ENCODE measurements around the gene RFFL. TPM values are rescaled to one million over a fixed set of nuclear protein-coding genes. Genes with fewer than 3 reads are reported as not detected.

The RFFL gene
- total and polyA plus RNA-seq, 2 of the 4 experiments (the other 2 are of a cell fraction) = 11.6 to 19.2 TPM

DNA sequence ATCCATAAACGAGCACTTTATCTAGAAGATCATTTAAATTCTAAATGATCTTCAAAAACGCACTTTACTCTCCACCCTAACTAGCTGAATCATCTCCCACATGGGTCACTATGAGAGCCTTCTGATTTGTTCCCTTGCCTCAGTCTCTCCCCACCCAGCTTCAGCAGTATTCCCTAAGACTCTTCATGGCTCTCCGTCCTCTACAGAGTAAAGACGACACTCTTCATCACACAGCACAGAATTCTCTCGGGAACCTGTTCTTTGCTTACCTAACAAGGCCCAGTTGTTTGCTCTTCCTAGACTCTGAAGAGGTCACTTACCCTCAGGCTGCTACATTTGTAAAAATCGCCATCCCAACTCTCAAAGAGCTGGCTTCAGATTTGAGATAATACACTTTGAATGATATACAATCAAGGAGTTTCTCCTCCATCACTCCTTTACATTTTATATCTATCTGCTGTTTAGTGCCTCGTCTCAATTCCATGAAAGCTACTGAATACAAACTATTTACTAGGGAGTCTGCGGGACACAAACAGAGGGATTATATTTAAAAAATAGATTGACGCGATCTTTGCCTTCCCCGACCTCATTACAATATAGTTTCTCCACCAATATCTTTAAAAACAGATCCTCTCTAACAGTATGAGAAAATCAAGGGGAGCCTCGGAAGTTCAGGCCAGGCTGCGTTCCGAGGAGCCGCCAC is 83.7 kb downstream of the RFFL start:
- H3K79me1 ChIP-seq (ENCODE audit: low read depth in 1 of 2, low read length in 2 of 2) = peaks cover 16 to 27% of the 10 kb centered on the region in 2 experiments
- H4K5ac ChIP-seq (ENCODE audit: low read depth, low read length) = peak overlapping the region; percentile 86
- ChIA-PET CTCF (no interaction called here), POLR2A (ENCODE audit: unreplicated experiment) (interaction anchor here (1.2 kb wide), 1 partner anchor 11 kb away, joined by 4 read pairs; no protein-coding TSS in a partner anchor)
- peak overlapping the region; percentile 47; the same call in 1 of the 2 replicates for H2BK120ac ChIP-seq (ENCODE audit: low read depth, low read length)
- no peak overlapping the region for H2BK15ac ChIP-seq (ENCODE audit: low read depth, low read length)
- H2BK5ac ChIP-seq (ENCODE audit: low read depth, low read length, poor library complexity, severe bottlenecking) = peak overlapping the region; percentile 99
- peak overlapping the region; percentile 85 for H3K4me2 ChIP-seq (ENCODE audit: low read depth, low read length)
- H4K91ac ChIP-seq (ENCODE audit: insufficient read depth, low read depth, low read length) = peak overlapping the region; percentile 70
- peak overlapping the region; percentile 66 for H3K14ac ChIP-seq (replicated peaks; ENCODE audit: low read depth, low read length)
- no peaks in the 10 kb centered on the region for H4K20me1 ChIP-seq (ENCODE audit: insufficient read depth, low read length)
- in situ Hi-C loops (cut with MboI; ENCODE audit: low sequenced_read_pairs) = loop anchor here (25.0 kb wide), 1 partner anchor 608 kb away; the partner anchor contains the start of genes AP2B1 and PEX12
- peak overlapping the region; percentile 71 for H3K27ac ChIP-seq (ENCODE audit: insufficient read depth, low read length)
- no peaks in the 10 kb centered on the region for H3K27me3 ChIP-seq (ENCODE audit: control insufficient read depth, insufficient read depth, low read length)
- H3K4ac ChIP-seq (ENCODE audit: low read depth, low read length) = peak overlapping the region; percentile 49
- TSS peak; percentile 89 for BruUV-seq (replicated peaks)
- H3K9ac ChIP-seq (ENCODE audit: low read depth, low read length) = peak overlapping the region; percentile 84
- peak overlapping the region; percentile 99 for H2AK9ac ChIP-seq (replicated peaks; ENCODE audit: low read depth, low read length, poor library complexity)
- H3K56ac ChIP-seq (ENCODE audit: extremely low read depth, insufficient read depth, low read length) = peak overlapping the region; percentile 79
- 0 out of 2 replicates have a peak, but pooled peaks cover 3% of the 10 kb centered on the region for H3K9me1 ChIP-seq (ENCODE audit: insufficient read depth, low read length)
- DNase-seq (peak; percentile 22), ATAC-seq (ENCODE audit: low read depth) (no peak)
- H3K23ac ChIP-seq (ENCODE audit: low read depth, low read length) = peak overlapping the region; percentile 55; the same call in 1 of the 2 replicates
- H2AK5ac ChIP-seq (ENCODE audit: low read depth, low read length) = peak overlapping the region; percentile 9; the same call in 1 of the 2 replicates
- peak overlapping the region; percentile 99 for H2AFZ ChIP-seq (replicated peaks; ENCODE audit: low read length, poor library complexity)
- H3K18ac ChIP-seq (ENCODE audit: low read depth, low read length) = no peak overlapping the region
- peaks cover 4% of the 10 kb centered on the region; the same call in 1 of the 2 replicates for H3K36me3 ChIP-seq (ENCODE audit: control insufficient read depth, insufficient read depth, low read length)
- H3K4me1 ChIP-seq (ENCODE audit: control insufficient read depth, insufficient read depth, low read length) = peaks cover 7% of the 10 kb centered on the region
- no peaks in the 10 kb centered on the region for H3K9me3 ChIP-seq (ENCODE audit: control insufficient read depth, insufficient read depth, low read length)
- intact Hi-C loops (cut with micrococcal nuclease) = loop anchor here (1.0 to 5.0 kb wide), 2 partner anchors 18 to 138 kb away; partner anchors contain the start of genes CCT6B, RAD51D and ZNF830
- H4K8ac ChIP-seq (ENCODE audit: low read depth in 2 of 2, low read length in 2 of 2) = peak overlapping the region; percentile 68 to 94
- TF ChIP-seq, protein P1, sequence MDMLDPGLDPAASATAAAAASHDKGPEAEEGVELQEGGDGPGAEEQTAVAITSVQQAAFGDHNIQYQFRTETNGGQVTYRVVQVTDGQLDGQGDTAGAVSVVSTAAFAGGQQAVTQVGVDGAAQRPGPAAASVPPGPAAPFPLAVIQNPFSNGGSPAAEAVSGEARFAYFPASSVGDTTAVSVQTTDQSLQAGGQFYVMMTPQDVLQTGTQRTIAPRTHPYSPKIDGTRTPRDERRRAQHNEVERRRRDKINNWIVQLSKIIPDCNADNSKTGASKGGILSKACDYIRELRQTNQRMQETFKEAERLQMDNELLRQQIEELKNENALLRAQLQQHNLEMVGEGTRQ (IDR thresholded peaks at IDR 0.05; ENCODE audit: low read depth, low read length) = no peak
- TF ChIP-seq SMC3 (IDR thresholded peaks at IDR 0.05; ENCODE audit: low read depth, low read length) (no peak), MAZ (IDR thresholded peaks at IDR 0.05; ENCODE audit: borderline replicate concordance, low read depth, low read length) (no peak), POLR2A (IDR thresholded peaks at IDR 0.05; ENCODE audit: low read depth, low read length) (no peak), CHD1 (IDR thresholded peaks at IDR 0.05; ENCODE audit: low read depth, low read length) (no peak)
- TF ChIP-seq, protein P2, sequence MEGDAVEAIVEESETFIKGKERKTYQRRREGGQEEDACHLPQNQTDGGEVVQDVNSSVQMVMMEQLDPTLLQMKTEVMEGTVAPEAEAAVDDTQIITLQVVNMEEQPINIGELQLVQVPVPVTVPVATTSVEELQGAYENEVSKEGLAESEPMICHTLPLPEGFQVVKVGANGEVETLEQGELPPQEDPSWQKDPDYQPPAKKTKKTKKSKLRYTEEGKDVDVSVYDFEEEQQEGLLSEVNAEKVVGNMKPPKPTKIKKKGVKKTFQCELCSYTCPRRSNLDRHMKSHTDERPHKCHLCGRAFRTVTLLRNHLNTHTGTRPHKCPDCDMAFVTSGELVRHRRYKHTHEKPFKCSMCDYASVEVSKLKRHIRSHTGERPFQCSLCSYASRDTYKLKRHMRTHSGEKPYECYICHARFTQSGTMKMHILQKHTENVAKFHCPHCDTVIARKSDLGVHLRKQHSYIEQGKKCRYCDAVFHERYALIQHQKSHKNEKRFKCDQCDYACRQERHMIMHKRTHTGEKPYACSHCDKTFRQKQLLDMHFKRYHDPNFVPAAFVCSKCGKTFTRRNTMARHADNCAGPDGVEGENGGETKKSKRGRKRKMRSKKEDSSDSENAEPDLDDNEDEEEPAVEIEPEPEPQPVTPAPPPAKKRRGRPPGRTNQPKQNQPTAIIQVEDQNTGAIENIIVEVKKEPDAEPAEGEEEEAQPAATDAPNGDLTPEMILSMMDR (conservative IDR thresholded peaks at IDR 0.05; ENCODE audit: low read depth, low read length) = no peak
- dilution Hi-C loops (cut with HindIII; ENCODE audit: low sequenced_read_pairs, unreplicated experiment) = no loop called here
- peak overlapping the region; percentile 91 for H3K4me3 ChIP-seq (ENCODE audit: insufficient read depth, low read depth, low read length)
- no peak overlapping the region for H2BK20ac ChIP-seq (ENCODE audit: low read depth, low read length)
- WGBS, 2 experiments (ENCODE audit: extremely low coverage in 2 of 2, insufficient read length in 1 of 2) = 20% methylated on average over 8 of the region's 15 CpGs; no CpG with 5 or more reads in 1 of the 2 experiments
